Measurements from ENCODE around the gene TINAGL1.

- TF ChIP-seq, protein P1, sequence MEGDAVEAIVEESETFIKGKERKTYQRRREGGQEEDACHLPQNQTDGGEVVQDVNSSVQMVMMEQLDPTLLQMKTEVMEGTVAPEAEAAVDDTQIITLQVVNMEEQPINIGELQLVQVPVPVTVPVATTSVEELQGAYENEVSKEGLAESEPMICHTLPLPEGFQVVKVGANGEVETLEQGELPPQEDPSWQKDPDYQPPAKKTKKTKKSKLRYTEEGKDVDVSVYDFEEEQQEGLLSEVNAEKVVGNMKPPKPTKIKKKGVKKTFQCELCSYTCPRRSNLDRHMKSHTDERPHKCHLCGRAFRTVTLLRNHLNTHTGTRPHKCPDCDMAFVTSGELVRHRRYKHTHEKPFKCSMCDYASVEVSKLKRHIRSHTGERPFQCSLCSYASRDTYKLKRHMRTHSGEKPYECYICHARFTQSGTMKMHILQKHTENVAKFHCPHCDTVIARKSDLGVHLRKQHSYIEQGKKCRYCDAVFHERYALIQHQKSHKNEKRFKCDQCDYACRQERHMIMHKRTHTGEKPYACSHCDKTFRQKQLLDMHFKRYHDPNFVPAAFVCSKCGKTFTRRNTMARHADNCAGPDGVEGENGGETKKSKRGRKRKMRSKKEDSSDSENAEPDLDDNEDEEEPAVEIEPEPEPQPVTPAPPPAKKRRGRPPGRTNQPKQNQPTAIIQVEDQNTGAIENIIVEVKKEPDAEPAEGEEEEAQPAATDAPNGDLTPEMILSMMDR (IDR thresholded peaks at IDR 0.05) = no peak
- TF ChIP-seq POLR2A (IDR thresholded peaks at IDR 0.05) = no peak
Observed at GRCh38 chr1:31615414-31615813, 39.1 kb downstream of the TINAGL1 start.

Data from right lobe of liver (tissue), 4 donors.